Measurements from ENCODE around the gene HCFC1.
"Not testable (repeated sequence)": the region's sequence is repeated elsewhere in the genome, so short reads cannot be mapped to it uniquely, and the experiment has no call there.

The HCFC1 gene

DNA sequence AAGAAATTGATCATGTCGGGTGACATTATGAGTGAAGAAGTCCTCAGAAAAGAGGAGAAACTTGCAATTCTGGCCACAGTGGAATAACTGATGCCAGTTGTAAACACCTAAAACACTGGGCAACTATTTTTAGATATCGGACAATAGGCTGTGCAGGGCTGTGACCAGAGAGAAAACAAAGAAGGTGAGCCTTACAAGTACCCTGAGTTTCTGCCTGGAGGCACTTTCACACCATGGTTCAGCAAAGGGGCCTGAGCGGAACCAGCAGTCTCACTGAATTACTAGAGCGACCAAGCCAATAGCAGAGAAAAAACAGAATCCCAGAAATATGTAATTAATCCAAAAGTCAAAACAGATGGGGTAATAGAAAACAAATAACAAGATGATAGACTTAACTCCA lies 36.9 kb upstream of the HCFC1 start:
- DNase-seq, result no peak

DNA sequence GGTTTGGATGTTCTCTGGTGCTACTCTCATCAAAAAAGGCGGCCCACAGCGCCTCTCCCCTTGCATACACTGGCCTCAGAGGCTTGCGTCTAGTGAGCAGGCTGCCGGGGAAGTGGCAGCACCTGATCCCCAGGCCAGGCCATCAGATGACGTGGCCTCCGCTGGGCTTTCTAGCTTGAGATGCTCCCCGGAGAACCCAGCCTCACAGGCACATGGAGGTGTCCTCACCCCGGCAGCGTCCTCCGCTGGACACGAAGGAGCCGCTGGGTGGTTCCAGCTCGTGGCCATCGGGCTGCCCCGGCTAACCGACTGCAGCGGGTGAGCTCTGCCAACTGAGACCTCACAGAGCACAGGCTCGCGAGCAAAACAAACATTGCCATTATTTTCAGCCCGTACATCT lies 35.3 kb upstream of the HCFC1 start:
- no peak for DNase-seq

DNA sequence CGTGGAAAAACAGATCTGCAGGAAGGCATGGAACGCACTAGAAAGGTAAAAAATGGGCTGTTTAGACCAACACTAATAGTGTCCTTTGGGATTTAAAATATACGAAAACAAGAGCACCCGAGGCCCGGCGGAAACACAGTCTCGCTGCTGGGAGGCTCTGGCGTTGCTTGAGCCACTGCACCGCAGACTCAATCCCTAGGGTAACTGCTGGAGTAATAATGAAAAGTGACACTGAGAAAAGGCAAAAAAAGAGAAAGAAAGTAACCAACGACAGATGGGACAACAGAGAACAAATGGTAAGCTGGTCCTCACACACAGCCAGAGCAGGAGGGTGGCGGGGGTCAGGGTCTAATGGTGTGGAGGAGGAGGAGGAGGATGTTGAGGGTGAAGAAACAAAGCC lies 32.7 kb upstream of the HCFC1 start:
- DNase-seq, result no peak

DNA sequence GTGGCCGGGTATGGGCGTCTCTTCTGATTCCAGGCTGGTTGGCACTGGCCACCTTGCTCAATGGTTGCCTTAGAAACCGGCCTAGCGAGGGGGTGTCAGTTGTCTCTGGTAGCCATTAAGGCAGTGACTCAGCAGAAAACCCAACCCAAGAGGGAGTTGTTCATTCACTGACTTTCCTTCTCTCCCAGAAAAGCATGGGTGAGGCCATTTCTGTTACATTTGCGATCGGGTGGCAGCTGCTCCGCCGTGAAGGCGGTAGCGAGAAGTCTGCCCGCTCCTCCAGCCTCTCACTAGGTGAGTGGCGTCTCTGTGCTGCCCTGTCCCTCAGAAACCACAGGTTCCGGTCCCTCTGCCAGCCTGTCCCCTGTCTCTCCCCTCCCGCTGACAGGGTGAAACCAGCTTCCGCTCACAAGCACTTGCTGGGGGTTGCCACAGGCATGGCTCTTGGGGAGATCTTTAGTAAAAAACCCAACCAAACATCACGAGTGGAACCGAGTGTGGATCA lies 30.6 kb upstream of the HCFC1 start:
- DNase-seq, result peak in 2 of 5 experiments; percentile 60 to 89

DNA sequence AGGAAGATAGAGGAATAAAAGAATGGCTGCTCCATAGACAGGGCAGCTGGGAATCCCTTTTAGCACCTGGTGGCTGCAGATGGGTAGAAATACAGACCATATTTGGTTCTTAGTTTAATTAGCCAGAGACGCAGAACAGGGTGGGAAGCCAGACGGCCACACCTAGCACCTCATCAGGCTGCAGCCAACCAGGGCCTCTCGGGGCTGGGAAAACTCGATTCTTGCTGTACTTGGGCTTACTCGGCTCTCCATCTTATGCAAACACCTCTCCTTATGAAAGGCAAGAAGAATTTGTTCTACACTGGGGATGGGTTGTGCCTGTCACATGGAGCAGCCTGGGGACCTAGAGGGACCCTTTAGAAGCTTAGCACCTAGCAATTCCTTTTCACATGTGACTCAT lies 28.4 kb upstream of the HCFC1 start:
- no peak for DNase-seq

DNA sequence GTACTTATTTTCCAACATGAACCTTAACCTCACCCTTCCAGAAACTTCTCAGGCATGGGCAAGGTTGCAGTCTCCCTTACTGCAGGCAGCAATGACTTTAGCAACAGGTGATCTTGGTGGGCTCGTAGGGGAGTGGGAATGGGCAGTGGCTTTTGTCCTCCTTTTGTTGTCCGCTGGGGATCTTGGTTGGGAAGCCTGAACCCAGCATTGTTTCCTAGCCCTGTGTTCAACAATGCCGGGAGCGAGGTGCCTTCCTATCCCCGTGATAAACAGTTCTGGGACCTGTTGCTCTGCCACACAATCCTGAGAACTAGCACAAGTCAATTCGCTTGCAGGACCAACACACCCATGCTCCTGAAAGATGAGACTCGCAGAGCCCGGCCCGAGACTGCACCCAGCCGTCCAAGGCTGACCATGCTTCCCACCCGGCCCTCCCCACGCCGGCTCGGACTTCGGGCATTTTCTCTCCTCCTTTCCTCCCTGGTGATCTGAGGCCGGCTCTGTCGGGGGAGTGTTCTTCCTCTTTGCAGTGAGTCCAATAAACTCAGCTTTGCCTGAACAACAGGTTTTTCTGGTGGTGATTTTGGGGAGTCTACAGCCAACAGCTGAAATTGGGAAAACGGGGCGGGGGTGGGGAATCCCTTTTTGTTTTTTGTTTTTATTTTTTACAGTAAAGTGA lies 27.9 kb upstream of the HCFC1 start:
- DNase-seq, result no peak

DNA sequence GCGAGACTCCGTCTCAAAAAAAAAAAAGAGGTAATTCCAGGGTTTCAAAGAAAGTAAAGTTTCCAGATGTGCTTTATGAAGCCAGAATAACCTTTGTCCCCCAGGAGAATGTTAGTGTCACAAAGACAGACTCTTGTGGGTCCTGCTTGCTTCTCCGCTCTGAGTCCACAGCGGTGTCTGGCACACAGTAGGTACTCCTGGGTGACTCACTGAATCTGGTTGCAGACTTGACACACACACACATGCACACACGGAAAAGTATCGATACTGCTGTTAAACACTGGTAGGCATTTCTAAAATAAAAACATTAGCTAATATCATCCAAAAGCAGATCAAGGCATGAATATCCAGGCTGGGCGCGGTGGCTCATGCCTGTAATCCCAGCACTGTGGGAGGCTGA lies 23.9 kb upstream of the HCFC1 start:
- DNase-seq, result no peak

DNA sequence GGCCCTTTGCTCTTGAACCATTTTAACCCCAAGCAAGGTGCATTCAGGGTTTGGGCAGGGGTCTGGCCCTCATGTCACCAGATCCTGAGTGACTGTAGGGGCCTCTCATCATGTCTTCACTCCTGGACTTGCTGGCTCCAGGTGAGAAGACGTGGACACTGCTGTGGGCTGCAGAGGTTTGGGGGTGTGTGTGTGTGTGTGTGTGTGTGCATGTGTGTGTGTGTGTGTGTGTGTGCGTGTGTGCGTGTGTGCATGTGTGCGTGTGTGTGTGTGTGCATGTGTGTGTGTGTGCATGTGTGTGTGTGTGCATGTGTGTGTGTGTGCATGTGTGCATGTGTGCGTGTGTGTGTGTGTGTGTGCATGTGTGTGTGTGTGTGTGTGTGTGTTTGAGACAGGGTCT lies 22.8 kb upstream of the HCFC1 start:
- DNase-seq, result not testable (repeated sequence)

DNA sequence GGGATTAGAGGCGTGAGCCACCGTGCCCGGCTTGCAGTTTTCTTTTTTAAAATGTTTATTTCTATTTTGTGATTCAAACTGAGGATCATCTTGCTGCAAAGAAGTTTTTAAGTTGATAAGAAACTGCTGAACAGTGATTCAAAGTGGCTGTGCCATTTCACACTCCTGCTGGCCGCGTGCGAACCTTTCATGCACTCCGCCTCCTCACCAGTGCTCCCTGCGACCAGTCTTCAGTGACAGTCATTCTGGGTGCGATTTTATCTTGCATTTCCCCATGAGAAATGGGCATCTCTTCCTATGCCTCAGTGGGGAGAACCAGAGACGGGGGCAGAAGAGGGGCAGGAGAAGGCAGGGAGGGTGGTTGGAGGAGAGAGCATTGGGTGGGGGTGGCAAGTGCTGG lies 22.4 kb upstream of the HCFC1 start:
- peak in 1 of 5 experiments; percentile 37 for DNase-seq

DNA sequence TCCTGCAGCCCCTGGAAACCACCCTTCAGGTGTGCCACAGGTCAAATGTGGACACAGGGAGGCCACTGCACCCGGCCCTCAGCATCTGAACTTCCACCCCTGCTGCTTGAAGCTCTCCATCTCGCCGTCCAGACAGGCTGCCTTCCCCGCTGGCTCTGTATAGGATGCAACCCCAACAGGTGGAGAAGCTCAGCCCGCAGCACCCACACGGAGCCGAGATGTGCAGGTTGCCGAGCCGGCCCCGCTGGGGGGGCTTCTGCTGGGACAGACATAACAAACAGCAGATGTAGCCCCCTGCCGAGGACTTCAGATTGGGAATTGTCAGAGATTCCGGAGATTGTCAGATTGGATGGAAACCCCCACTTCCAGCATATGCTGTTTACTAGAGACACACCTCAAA lies 21.5 kb upstream of the HCFC1 start:
- DNase-seq, result no peak

DNA sequence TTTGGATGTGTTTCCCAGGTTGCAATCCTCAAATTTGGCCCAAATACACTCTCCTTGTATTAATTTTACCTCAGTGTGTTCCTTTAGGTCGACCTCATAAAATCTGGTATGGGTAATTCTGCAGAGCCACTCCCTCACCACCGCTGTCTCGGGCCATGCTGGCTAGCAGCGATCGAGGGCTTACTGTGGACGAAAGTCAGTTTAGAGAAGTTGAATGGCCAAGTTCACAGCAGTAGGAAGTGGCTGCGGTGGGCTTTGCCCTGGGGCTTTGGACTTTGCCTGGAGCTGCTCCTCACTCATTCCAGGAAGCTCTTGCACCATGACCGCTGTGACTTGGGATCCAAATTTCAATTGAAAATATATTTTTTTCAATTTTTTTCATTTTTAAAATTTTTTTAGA lies 20.6 kb upstream of the HCFC1 start:
- DNase-seq, result no peak

DNA sequence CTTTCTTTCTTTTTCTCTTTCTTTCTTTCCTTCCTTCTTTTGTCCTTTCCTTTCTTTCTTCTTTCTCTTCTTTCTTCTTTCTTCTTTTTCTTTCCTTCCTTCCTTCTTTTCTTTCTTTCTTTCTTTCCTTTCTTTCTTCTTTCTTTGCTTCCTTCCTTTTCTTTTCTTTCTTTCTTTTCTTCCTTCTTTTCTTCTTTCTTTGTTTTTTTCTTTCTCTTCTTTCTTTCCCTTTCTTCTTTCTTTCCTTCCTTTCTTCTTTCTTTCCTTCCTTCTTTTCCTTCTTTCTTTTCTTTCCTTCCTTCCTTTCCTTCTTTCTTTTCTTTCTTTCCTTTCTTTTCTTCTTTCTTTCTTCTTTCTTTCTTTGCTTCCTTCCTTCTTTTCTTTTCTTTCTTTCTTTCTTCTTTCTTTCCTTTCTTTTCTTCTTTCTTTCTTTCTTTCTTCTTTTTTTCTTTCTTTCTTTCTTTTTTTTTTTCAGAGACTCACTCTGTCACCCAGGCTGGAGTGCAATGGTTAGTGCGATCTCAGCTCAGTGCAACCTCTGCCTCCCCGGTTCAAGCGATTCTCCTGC lies 19.5 kb upstream of the HCFC1 start:
- DNase-seq, result no peak

DNA sequence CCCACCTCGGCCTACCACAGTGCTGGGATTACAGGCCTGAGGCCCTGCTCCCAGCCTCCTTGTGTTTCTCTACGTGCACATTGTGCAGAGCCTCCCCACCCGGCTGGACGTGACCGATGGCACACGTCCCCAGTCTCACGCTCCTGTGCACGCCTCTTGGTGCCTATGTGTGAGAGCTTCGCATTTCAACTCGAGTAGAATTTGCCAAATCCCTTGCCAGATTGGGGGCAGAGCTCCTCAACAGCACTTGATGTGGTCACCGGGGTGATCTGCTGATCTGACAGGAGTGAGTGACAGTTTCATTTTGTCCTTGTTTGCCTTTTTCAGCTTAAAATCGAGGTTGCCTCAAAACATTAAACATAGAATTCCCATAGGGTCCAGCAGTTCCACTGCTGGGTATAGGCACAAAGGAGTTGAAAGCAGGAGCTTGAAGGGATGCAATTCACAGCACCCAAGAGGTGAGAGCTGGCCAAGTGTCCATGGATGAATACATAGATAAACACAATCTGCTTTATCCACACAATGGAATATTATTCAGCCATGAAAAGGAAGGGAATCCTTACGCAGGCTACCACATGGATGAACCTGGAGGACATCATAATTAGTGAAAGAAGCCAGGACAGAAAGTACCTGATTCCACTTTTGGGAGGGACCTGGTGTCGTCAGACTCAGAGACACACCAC lies 18.5 kb upstream of the HCFC1 start:
- DNase-seq, result peak in 1 of 5 experiments; percentile 59

DNA sequence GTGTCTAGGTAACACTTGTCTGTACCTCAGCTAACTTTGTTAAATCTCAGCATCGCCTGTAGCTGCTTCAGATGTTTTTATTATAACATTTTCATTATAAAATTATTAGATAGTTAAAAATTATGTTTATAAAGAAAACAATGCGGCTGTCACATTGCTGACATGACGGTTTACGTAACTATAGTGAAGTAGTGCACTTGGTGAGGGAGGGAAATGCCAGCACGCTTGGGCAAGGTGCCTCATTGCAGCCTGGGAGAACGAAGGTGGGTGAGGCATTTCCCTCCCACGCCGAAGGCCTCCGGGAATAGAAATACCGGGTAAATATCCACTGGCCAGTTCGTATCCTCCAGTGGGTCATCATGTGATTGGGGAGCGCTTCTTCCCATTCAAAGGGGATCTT lies 16.9 kb upstream of the HCFC1 start:
- no peak for DNase-seq

DNA sequence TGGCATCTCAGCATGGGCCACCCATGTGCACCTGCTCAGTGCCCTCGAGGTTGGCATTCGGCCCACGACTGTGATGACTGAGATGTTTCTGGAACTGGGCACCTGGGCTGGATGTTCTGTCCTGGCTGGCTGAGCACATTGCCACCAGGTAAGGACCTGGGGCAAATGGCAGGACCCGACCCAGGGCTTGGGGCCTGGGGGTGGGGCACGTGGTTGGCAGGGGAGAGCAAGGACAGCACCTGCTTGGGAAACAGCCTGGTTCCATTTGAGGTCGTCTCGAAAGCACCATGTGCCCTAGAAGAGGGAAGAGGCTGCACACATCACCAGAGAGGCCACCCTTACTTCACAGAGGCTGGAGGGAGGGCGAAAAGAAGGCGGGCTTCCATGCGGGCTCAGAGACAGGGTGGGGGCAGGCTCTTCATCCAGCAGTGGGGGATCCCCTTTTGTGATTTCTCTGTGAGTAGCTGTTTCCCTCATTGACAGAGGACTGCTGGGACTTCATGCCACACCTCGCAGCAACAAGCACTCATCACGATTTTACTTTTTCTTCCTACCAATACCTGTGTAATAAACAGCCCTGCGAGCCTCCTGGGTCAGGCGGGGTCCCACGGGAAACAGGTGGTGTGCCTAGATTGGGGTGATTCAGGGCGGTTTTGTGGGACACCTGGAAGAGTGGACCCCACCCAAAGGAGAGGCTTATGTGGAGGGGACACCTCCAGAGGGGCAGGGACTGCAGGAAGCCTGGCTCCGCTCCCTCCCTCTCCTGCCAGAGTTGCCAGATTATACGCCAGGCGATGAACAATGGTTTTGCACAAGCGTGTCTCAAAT lies 12.9 kb upstream of the HCFC1 start:
- peak in 2 of 5 experiments; percentile 18 to 74 for DNase-seq

DNA sequence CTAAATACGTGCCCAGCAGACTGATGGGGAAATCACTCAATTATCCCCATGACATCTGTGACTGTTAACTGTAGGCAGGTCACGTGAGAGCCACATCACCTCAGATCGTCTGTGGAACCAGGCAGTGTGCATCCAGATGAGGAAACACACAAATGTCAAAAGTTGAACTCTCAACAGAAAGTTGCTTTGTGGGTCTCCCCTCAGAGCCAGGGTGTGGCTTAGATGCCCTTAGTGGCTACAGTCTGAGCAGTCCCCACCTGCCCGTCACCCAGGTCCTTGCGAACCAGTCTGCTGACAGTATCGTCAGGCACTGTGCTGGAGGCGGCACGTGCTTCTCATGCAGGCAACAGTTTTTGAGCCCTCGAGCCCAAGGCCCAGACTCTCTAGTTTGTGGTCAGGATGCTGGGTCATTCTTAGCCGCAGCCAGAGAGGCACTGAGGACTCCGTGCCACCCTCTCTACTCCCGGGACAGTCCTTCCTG lies 11.7 kb upstream of the HCFC1 start:
- DNase-seq, result peak in 1 of 5 experiments; percentile 55

DNA sequence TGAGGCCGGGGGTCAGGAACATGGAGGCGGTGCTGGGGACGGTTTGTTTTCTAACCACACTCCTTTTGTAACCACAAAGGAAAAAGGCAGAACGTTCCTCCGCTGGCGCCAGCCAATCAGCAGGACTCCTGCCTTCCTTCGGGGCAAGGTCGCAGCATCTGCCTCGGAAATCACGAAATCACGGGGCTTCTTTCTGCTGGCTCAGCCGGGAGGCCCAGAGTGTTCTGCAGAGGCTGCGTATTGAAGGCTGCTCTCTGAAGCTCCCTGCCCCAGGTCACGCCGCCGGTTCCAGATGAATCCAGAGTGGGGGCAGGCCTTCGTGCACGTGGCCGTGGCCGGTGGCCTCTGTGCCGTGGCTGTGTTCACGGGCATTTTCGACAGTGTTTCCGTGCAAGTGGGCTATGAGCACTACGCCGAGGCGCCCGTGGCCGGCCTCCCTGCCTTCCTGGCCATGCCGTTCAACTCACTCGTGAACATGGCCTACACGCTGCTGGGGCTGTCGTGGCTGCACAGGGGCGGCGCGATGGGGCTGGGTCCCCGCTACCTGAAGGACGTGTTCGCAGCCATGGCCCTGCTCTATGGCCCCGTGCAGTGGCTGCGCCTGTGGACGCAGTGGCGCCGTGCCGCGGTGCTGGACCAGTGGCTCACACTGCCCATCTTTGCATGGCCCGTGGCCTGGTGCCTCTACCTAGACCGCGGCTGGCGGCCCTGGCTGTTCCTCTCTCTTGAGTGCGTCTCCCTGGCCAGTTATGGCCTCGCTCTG lies 10.3 kb upstream of the HCFC1 start:
- DNase-seq, result peak; percentile 25 to 93 (median 58)

DNA sequence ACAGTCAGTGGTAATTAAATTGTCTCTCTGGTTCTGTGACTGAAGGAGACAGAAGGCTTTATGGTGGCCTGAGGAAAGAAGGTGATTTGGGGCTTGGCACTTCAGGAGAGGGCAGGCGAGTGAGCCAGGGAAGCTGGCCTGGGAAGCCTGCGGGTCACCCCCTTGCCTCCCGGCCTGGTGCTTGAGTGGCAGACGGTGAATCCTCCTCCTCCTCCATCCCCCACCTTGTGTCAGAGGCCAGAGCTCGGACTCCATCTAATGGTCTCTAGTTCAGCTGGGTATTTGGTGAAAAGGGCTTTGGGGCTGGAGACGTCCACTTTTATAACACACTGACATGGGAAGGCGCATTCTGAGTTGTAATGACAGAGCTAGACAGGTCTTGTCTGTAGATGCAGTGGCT lies 9.6 kb upstream of the HCFC1 start:
- DNase-seq, result no peak

DNA sequence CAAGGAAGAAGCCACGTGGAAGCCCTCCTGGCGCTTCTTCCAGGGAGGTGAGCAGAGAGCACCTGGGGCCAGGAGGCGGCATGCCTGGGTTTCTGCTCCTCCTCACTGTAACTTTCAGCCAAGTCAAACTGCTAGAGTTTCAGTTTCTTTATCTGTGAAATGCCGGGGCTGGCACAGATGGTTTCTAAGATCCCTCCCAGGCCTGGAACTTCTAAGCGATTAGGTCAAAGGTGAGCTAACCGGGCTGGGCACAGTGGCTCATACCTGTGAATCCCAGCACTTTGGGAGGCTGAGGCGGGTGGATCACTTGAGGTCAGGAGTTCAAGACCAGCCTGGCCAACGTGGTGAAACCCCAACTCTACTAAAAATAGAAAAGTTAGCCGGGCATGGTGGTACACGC lies 8.8 kb upstream of the HCFC1 start:
- DNase-seq, result peak in 1 of 5 experiments; percentile 40

DNA sequence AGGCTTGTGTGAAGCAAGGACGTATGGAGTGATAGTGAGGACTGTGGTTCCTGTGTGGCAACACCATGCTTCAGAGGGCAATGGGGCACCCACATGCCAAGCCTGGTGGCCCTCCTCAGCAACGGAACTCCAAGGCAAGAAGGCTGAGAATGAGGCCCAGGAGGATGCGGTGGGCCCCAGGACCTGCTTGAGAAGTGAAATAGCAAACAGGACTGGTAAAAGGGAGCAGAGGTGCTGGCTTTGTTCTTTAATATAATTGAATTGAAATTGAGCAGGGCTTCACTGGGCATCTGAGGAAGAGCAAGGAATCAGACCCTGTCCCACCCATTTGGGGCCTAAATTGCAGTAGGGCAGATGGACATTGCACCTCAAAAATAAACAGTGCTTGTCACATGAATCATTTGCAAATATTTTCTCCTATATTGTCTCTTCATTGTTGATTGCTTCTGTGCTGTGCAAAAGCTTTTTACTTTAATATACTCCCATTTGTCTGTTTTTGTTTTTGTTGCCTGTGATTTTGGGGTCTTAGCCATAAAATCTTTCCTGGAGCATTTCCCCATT lies 3.2 kb upstream of the HCFC1 start:
- peak in 1 of 5 experiments; percentile 42 for DNase-seq

DNA sequence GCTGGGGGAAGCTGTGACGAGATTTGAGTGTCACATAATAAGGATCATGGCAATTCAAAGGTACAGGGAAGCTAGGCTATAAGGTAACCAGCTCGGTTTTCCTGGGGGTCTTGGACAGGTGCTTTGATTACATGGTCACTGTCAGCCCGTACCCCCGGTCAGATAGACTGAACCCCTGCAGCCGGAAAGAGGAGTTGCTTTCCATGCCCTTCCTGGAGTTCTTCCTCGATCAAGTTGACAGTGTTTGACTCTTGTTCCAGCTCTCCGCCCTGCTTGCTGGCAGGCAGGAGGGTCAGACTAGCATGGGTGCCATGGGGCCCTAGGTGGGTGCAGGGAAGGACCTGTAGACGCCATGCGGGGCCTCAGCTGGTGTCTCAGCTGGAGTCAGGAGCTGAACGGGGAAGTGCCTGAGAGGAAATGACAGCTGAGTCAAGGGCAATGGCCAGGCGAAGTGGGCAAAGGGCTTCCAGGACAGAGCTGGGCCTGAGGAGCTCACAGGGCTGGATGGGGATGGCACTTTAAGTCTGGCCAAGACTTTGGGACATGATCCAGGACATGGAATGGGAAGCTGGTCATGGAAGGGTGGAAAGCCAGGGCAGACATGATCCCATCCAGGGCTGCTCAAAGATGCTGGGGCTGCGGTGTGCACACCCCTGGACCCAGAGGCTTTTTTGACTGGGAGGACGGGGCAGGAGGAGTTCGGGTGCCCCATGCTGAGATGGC lies 2.5 kb upstream of the HCFC1 start:
- no peak for DNase-seq
